ENCODE data around the gene RBM14.

The RBM14 gene

DNA sequence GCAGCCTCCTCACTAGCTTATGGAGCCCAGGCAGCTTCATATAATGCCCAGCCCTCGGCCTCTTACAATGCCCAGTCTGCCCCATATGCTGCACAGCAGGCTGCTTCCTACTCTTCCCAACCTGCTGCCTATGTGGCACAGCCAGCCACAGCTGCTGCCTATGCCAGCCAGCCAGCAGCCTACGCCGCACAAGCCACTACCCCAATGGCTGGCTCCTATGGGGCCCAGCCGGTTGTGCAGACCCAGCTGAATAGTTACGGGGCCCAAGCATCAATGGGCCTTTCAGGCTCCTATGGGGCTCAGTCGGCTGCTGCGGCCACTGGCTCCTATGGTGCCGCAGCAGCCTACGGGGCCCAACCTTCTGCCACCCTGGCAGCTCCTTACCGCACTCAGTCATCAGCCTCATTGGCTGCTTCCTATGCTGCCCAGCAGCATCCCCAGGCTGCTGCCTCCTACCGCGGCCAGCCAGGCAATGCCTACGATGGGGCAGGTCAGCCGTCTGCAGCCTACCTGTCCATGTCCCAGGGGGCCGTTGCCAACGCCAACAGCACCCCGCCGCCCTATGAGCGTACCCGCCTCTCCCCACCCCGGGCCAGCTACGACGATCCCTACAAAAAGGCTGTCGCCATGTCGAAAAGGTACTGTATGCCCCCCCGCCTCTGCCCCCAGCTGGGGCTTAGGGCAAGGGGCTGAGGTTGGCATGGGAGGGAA is 8.8 kb downstream of the RBM14 start:
- DNase-seq (ENCODE audit: low spot score) = no peak
- in situ Hi-C loops (cut with MboI; ENCODE audit: low sequenced_read_pairs, unreplicated experiment) = no loop called here
- TF ChIP-seq, protein P1, sequence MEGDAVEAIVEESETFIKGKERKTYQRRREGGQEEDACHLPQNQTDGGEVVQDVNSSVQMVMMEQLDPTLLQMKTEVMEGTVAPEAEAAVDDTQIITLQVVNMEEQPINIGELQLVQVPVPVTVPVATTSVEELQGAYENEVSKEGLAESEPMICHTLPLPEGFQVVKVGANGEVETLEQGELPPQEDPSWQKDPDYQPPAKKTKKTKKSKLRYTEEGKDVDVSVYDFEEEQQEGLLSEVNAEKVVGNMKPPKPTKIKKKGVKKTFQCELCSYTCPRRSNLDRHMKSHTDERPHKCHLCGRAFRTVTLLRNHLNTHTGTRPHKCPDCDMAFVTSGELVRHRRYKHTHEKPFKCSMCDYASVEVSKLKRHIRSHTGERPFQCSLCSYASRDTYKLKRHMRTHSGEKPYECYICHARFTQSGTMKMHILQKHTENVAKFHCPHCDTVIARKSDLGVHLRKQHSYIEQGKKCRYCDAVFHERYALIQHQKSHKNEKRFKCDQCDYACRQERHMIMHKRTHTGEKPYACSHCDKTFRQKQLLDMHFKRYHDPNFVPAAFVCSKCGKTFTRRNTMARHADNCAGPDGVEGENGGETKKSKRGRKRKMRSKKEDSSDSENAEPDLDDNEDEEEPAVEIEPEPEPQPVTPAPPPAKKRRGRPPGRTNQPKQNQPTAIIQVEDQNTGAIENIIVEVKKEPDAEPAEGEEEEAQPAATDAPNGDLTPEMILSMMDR (IDR thresholded peaks at IDR 0.05; ENCODE audit: borderline replicate concordance, control extremely low read depth, extremely low read depth, insufficient read depth, missing control alignments) = no peak

DNA sequence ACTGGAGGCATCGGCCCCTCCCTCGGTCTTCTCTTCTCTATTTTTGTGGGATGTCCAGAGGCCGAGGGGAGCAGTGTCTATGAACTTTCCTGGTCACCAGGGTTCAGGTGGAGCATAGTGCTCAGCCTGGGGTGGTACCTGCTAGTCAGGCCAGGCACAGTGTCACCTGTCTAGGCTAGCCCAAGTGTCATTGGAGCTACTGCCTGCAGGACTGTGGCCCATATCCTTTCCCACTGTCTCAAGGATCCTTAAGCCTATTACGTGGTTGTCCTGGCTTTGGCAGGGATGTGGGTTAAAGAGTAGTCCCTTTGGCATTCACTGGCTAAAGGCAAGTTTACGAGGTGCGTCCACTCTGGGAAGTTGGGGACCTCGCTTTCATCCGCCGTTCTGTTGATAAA is 9.3 kb downstream of the RBM14 start:
- DNase-seq (ENCODE audit: low spot score) = no peak
- in situ Hi-C loops (cut with MboI; ENCODE audit: low sequenced_read_pairs, unreplicated experiment) = no loop called here

DNA sequence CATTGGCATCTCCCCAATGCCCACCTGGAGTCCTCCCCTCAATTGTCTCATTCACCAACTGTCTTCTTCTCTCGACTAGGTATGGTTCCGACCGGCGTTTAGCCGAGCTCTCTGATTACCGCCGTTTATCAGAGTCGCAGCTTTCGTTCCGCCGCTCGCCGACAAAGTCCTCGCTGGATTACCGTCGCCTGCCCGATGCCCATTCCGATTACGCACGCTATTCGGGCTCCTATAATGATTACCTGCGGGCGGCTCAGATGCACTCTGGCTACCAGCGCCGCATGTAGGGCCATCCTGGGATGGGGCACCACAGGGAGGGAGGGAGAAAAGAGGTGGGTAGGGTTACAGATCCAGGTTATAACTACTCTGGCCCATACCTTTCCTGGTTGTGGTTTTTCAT is 10.0 kb downstream of the RBM14 start:
- in situ Hi-C loops (cut with MboI; ENCODE audit: low sequenced_read_pairs, unreplicated experiment) = no loop called here
- TF ChIP-seq, protein P1 (IDR thresholded peaks at IDR 0.05; ENCODE audit: borderline replicate concordance, control extremely low read depth, extremely low read depth, insufficient read depth, missing control alignments) = no peak
- DNase-seq (ENCODE audit: low spot score) = no peak

More for the DNA sequence above, 9.3 kb downstream of the RBM14 start:
- TF ChIP-seq, protein P1 (IDR thresholded peaks at IDR 0.05; ENCODE audit: borderline replicate concordance, control extremely low read depth, extremely low read depth, insufficient read depth, missing control alignments) = no peak

DNA sequence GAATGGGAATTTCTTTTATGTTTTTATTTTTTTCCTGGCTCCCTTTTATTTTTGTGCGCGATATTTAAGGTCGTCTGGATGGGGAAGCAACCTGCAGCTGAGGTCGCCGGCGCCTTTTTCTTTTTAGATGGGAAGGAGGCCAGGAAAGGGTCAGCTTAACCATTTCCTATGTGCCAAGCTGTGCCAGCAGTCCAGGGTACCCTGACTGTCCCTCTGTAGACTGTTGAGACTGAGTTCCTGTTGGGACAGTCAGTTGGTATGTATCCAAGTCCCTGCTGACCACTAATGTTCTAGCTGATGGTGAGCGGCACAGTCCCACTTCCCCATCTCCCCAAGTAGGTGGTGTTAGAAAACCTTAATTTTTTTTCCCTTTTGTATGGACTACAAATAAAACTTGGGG is 10.5 kb downstream of the RBM14 start:
- TF ChIP-seq, protein P1 (IDR thresholded peaks at IDR 0.05; ENCODE audit: borderline replicate concordance, control extremely low read depth, extremely low read depth, insufficient read depth, missing control alignments) = no peak
- DNase-seq (ENCODE audit: low spot score) = no peak
- in situ Hi-C loops (cut with MboI; ENCODE audit: low sequenced_read_pairs, unreplicated experiment) = no loop called here

DNA sequence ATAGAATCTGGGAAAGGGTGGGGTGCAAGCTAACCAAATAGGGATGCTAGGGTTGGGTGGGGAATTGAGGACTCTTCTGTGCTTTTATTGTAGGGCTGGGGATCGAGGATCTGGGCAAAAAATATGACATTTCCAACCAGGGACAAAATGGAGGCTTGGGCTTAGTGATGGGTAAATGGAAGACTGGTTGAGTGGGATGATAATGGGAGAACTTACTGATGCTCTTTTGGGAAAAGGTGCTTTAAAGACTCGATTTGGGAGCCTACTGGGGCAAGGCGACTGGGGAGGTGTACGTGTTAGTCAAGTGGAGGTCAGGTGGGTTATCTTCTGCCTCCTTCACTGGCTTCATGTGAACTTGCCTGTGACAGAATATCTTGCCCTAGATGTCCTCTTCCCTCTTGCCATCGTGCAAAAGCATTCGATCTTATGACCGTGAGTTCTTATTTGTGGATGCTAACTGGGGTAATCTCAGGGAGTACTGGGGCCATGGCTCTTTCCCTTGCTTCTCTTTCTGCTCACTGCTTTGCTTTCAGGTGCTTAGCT is 11.7 kb downstream of the RBM14 start:
- TF ChIP-seq, protein P1 (IDR thresholded peaks at IDR 0.05; ENCODE audit: borderline replicate concordance, control extremely low read depth, extremely low read depth, insufficient read depth, missing control alignments) = no peak
- DNase-seq (ENCODE audit: low spot score) = no peak
- in situ Hi-C loops (cut with MboI; ENCODE audit: low sequenced_read_pairs, unreplicated experiment) = no loop called here

DNA sequence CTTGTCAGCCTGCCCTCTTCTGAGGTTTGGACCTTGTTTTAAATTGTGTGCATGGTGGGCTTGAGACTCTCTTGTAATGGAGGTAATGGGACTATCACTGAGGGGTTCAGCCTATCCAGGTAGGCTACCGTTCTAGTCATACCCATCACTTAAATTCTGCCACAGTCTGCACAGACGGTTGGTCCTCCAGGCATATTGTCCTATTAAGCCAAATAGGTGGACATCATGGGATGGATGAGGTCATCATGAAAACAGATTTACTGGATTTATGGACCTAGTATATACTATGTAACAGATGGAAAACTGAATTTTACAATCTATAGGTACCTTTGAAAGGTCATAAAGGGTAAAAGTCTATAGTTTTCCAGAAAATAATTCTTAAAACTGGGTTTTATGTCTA is 12.9 kb downstream of the RBM14 start:
- TF ChIP-seq, protein P1 (IDR thresholded peaks at IDR 0.05; ENCODE audit: borderline replicate concordance, control extremely low read depth, extremely low read depth, insufficient read depth, missing control alignments) = no peak
- DNase-seq (ENCODE audit: low spot score) = no peak
- in situ Hi-C loops (cut with MboI; ENCODE audit: low sequenced_read_pairs, unreplicated experiment) = no loop called here
